Activated B cell treated with CpG ODN at 0.5 μM for 24 hours (primary cell): ENCODE results near the gene LRRC74B. TPM values are rescaled to one million over a fixed set of nuclear protein-coding genes. Genes with fewer than 3 reads are reported as not detected.

Source experiments
- ATAC-seq: fragments of 200-7000 bp; cut with Tn5 transposase; one replicate; pipeline ENCODE4 v1.10.0; 2021; ENCODE audit warnings: low read depth, mild to moderate bottlenecking, moderate library complexity
- CTCF ChIA-PET: fragments of 350-600 bp; sonication (Branson Sonifier 250); formaldehyde crosslinking; loops from one replicate; lab custom pipeline; 2021; ENCODE audit warnings: antibody characterized with exemption; lab: Charles Lee
- POLR2A ChIA-PET: fragments of 350-600 bp; sonication (Branson Sonifier 250); formaldehyde crosslinking; loops from one replicate; lab custom pipeline; 2021; ENCODE audit warnings: antibody characterized with exemption; lab: Charles Lee
- DNase-seq: peaks from one replicate; pipeline ENCODE4 v3.0.0; 2022
- H3K27ac Mint-ChIP-seq: one replicate; pipeline ENCODE4 v1.8.0; 2020; ENCODE audit warnings: mixed read lengths
- H3K27me3 Mint-ChIP-seq: one replicate; pipeline ENCODE4 v1.8.0; 2021; ENCODE audit warnings: mixed read lengths
- H3K36me3 Mint-ChIP-seq: one replicate; pipeline ENCODE4 v1.8.0; 2021; ENCODE audit warnings: low read depth, mixed read lengths
- H3K4me1 Mint-ChIP-seq: one replicate; pipeline ENCODE4 v1.8.0; 2021; ENCODE audit warnings: mixed read lengths
- H3K4me3 Mint-ChIP-seq: one replicate; pipeline ENCODE4 v1.8.0; 2020; ENCODE audit warnings: mild to moderate bottlenecking, mixed read lengths
- H3K9me3 Mint-ChIP-seq: one replicate; pipeline ENCODE4 v1.8.0; 2020; ENCODE audit warnings: mixed read lengths
- intact Hi-C: fragments of 100-400 bp; cut with micrococcal nuclease; formaldehyde crosslinking; loops from one replicate; pipeline ENCODE4 v1.15.1; 2024
- total RNA-seq: library from RNA; stranded (reverse); gene quantifications from 2 replicates; pipeline ENCODE4 v1.2.3, GENCODE V29; 2022
- TF ChIP-seq, protein P1 (sequence below): fragments of 200-600 bp; IDR thresholded peaks from one replicate; pipeline ENCODE4 v1.8.0; 2022; ENCODE audit warnings: antibody characterized with exemption, mild to moderate bottlenecking

The LRRC74B gene
- total RNA-seq, 1 donor from 2014 or later = not detected

DNA sequence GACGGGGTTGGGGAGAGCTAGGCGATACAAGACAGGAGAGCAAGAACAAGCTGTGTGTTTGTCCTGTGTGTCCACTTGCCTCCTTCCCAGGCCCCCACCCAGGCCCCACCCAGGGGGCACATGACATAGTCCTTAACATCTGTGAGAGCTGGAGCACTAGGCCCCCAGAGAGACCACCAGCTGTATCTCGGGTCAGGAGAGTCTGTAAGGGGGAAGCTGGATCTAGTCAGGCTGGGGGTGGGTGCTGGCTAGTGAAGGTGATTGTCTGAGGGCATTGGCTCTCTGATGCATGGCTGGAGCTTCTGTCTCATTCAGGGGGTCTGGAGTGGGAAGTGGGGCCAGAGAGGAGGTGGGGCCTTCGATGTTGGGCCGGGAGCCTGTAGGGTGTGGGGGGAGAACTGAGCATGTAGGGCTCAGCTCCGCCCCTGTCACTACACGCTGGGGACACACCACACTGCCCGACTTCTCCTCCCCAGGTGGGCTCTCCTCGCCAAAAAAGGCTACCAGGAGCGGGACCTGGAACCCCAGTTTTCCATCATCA lies 30.2 kb upstream of the LRRC74B start:
- no peaks in the 10 kb centered on the region for H3K27me3 Mint-ChIP-seq

DNA sequence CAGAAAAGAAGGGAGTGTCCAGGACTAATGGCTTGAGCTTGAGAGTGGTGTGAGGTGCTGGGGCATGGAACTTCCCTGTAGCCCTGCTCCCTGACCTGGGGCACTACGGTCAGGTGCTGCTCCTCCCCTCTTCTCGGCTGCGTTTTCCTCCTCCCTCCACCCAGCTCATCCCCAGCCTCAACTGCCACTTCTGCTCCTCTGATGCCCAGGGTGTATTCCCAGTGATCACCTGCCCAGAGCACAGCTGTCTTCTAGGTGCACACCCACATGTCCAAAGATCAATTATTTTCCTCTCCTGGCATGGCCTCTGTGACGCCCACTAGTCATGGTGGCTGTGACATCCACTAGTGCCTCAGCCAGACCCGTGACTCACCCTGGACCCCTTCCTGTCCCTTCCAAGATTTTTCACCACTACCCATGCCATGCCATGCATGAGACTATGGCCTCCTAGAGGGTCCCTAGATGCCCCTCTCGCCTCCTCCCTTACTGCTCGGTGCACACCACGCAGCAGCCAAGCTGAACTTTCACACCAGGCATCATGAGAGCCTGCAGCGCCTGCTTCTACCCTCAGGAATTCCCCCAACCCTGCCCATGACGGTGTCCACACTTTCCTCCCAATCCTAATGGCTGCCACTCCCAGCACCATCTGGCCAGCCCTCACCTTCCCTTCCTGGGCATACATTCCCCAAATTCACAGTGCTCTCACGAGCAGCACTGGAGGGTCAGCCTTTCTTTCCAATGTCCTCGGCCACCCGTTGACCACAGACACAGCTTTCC lies 28.9 kb upstream of the LRRC74B start:
- DNase-seq (no peak), ATAC-seq (no peak)
- Mint-ChIP-seq H3K4me1 (peaks cover 27% of the 10 kb centered on the region), H3K4me3 (no peak overlapping the region), H3K36me3 (no peaks in the 10 kb centered on the region), H3K9me3 (no peaks in the 10 kb centered on the region), H3K27ac (peak overlapping the region; percentile 35), H3K27me3 (peaks cover 5% of the 10 kb centered on the region)
- CTCF ChIA-PET = no interaction called here
- intact Hi-C loops = no loop called here
- TF ChIP-seq, protein P1, sequence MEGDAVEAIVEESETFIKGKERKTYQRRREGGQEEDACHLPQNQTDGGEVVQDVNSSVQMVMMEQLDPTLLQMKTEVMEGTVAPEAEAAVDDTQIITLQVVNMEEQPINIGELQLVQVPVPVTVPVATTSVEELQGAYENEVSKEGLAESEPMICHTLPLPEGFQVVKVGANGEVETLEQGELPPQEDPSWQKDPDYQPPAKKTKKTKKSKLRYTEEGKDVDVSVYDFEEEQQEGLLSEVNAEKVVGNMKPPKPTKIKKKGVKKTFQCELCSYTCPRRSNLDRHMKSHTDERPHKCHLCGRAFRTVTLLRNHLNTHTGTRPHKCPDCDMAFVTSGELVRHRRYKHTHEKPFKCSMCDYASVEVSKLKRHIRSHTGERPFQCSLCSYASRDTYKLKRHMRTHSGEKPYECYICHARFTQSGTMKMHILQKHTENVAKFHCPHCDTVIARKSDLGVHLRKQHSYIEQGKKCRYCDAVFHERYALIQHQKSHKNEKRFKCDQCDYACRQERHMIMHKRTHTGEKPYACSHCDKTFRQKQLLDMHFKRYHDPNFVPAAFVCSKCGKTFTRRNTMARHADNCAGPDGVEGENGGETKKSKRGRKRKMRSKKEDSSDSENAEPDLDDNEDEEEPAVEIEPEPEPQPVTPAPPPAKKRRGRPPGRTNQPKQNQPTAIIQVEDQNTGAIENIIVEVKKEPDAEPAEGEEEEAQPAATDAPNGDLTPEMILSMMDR = no peak
- POLR2A ChIA-PET = no interaction called here

More for the DNA sequence above, 30.2 kb upstream of the LRRC74B start:
- no peaks in the 10 kb centered on the region for H3K36me3 Mint-ChIP-seq
- no peak overlapping the region for H3K4me3 Mint-ChIP-seq
- intact Hi-C loops = no loop called here
- DNase-seq (no peak), ATAC-seq (no peak)
- ChIA-PET CTCF (no interaction called here), POLR2A (interaction anchor here (0.7 to 4.6 kb wide), 3 partner anchors 13 to 142 kb away, joined by 3 to 37 read pairs (median 7); partner anchors contain the start of genes LZTR1 and THAP7)
- no peaks in the 10 kb centered on the region for H3K9me3 Mint-ChIP-seq
- H3K27ac Mint-ChIP-seq = no peak overlapping the region
- TF ChIP-seq, protein P1 = no peak
- H3K4me1 Mint-ChIP-seq = peaks cover 27% of the 10 kb centered on the region

DNA sequence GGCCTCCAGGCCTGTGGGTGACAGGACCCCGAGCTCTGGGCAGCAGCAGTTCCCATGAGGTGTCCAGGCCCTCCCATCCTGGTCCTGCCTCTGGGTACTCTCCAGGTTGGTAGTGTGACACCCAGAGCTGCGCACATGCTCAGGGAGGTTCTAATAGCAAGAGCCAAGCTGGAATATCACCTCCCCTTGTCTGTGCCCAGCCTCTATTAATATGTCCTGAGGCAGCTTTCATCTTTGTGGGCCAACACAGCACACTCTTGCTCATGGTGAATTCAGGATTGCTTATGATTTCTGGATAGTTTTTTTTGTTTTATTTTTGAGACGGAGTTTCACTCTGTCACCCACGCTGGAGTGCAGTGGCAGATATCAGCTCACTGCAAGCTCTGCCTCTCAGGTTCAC lies 27.4 kb upstream of the LRRC74B start:
- TF ChIP-seq, protein P1 = no peak
- H3K36me3 Mint-ChIP-seq = no peaks in the 10 kb centered on the region
- DNase-seq = no peak
- peaks cover 5% of the 10 kb centered on the region for H3K27me3 Mint-ChIP-seq
- no peak overlapping the region for H3K4me3 Mint-ChIP-seq
- ChIA-PET CTCF (no interaction called here), POLR2A (no interaction called here)
- intact Hi-C loops = no loop called here
- H3K4me1 Mint-ChIP-seq = peaks cover 25% of the 10 kb centered on the region
- no peak for ATAC-seq
- H3K27ac Mint-ChIP-seq = no peak overlapping the region
- H3K9me3 Mint-ChIP-seq = no peaks in the 10 kb centered on the region

DNA sequence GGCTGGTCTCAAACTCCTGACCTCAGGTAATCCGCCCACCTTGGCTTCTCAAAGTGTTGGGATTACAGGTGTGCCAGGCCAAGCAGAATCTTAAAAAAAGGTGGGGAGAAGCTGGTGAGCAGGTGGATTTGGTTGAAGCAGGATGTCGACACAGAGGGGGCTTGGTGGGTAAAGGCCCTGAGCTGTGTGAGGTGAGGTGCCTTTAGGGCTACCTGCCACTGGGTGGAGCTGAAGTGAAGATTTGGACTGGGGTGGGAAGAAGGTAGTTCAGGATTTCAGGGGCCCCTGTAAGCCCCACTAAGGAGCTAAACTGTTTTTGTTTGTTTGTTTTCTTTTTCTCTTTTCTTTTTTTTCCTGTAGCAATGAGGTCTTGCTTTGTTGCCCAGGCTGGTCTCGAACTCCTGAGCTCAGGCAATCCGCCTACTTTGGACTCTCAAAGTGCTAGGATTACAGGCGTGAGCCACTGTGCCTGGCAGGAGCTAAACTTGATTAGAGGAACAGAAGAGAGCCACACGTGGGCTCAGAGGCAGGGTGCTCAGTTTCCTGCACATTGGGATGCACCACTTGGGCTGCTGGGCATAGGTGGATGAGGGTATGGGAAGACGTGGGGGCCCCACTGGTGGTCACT lies 24.8 kb upstream of the LRRC74B start:
- ChIA-PET POLR2A (no interaction called here), CTCF (interaction anchor here (1.0 kb wide), 2 partner anchors 81 to 564 kb away, joined by 3 read pairs; no protein-coding TSS in a partner anchor)
- peaks cover 5% of the 10 kb centered on the region for H3K27me3 Mint-ChIP-seq
- H3K4me3 Mint-ChIP-seq = no peak overlapping the region
- peaks cover 5% of the 10 kb centered on the region for H3K4me1 Mint-ChIP-seq
- no peak overlapping the region for H3K27ac Mint-ChIP-seq
- DNase-seq = no peak
- no peaks in the 10 kb centered on the region for H3K36me3 Mint-ChIP-seq
- peak; percentile 61 for ATAC-seq
- no peaks in the 10 kb centered on the region for H3K9me3 Mint-ChIP-seq
- TF ChIP-seq, protein P1 = no peak
- intact Hi-C loops = no loop called here

DNA sequence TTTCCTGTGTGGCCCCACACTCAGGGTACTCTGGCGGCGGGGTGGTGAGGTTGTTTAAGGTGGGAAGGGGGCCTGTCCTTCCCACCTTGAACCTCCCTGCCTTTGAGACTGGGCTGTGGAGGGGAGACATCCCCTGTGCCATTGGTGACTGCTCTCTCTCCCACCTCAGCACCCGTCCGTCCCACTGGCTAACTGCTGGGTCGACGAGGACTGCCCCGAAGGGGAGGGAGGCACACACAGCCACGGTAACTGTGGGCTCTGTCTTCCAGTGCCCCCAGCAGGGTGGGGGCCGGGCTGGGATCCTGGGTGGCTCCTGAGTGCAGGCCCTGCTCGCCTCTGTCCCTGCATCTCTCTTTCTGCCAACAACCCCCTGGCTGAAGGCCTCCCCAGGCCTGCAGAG lies 23.2 kb upstream of the LRRC74B start:
- Mint-ChIP-seq H3K4me1 (peaks cover 3% of the 10 kb centered on the region), H3K27ac (no peak overlapping the region), H3K27me3 (peaks cover 5% of the 10 kb centered on the region), H3K4me3 (no peak overlapping the region), H3K9me3 (no peaks in the 10 kb centered on the region), H3K36me3 (no peaks in the 10 kb centered on the region)
- ChIA-PET CTCF (no interaction called here), POLR2A (no interaction called here)
- intact Hi-C loops = no loop called here
- ATAC-seq (no peak), DNase-seq (no peak)
- TF ChIP-seq, protein P1 = no peak
